ENCODE data around the gene NFIX. TPM values are rescaled to one million over a fixed set of nuclear protein-coding genes. Genes with fewer than 3 reads are reported as not detected.

NFIX gene
- total and polyA plus RNA-seq, 2 donors = 83.5 to 88.6 TPM

GRCh38 chr19:13122980-13123957 lies 128.0 kb downstream of the NFIX start:
- H3K4me3 ChIP-seq (ENCODE audit: low read depth, low read length) = no peak overlapping the region
- H3K27ac ChIP-seq (ENCODE audit: low read depth) = no peak overlapping the region
- no peak for DNase-seq (ENCODE audit: extremely low spot score)
- H3K36me3 ChIP-seq (ENCODE audit: insufficient read depth) = no peaks in the 10 kb centered on the region
- WGBS = 91% methylated on average over 20 of the region's 20 CpGs
- H3K4me1 ChIP-seq (ENCODE audit: insufficient read depth) = peaks cover 2% of the 10 kb centered on the region

GRCh38 chr19:13127051-13127450 lies 131.8 kb downstream of the NFIX start:
- Histone ChIP-seq H3K36me3 (ENCODE audit: insufficient read depth) (no peaks in the 10 kb centered on the region), H3K4me3 (ENCODE audit: low read depth, low read length) (no peak overlapping the region), H3K27ac (ENCODE audit: low read depth) (no peak overlapping the region), H3K4me1 (ENCODE audit: insufficient read depth) (no peaks in the 10 kb centered on the region)
- DNase-seq (ENCODE audit: extremely low spot score) = no peak
- 77% methylated on average over 9 of the region's 9 CpGs for WGBS

- Histone ChIP-seq H3K4me3 (ENCODE audit: low read depth, low read length) (no peak overlapping the region), H3K27ac (ENCODE audit: low read depth) (no peak overlapping the region), H3K4me1 (ENCODE audit: insufficient read depth) (no peaks in the 10 kb centered on the region), H3K36me3 (ENCODE audit: insufficient read depth) (no peaks in the 10 kb centered on the region)
- DNase-seq (ENCODE audit: extremely low spot score) = no peak
- WGBS = 90% methylated on average over 6 of the region's 6 CpGs
Measured at GRCh38 chr19:13127811-13128575, 132.7 kb downstream of the NFIX start.

DNA sequence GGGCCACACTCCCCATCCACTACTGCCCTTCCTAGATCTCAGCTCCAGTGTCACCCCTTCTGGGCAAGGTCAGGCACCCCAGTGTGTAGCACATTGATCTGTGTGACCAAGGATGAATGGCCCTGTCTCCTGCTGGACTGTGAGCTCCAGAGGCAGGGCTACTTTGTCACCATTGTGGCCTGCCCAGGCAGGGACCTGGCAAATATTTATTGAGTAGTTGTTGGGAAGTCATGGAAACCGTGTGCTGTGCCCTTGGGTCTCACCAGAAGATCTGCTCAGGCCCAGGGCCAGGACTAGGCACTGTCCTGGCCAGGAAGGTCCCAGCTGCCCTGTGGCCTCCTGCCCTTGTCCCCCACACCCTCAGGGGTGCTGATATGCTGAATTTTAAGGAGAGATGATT lies 133.3 kb downstream of the NFIX start:
- WGBS = 60% methylated on average over 1 of the region's 1 CpG
- Histone ChIP-seq H3K4me1 (ENCODE audit: insufficient read depth) (no peaks in the 10 kb centered on the region), H3K27ac (ENCODE audit: low read depth) (no peak overlapping the region), H3K4me3 (ENCODE audit: low read depth, low read length) (no peak overlapping the region), H3K36me3 (ENCODE audit: insufficient read depth) (no peaks in the 10 kb centered on the region)
- DNase-seq (ENCODE audit: extremely low spot score) = no peak

GRCh38 chr19:13129384-13129783 lies 134.1 kb downstream of the NFIX start:
- no peaks in the 10 kb centered on the region for H3K4me1 ChIP-seq (ENCODE audit: insufficient read depth)
- no peak overlapping the region for H3K27ac ChIP-seq (ENCODE audit: low read depth)
- 92% methylated on average over 9 of the region's 9 CpGs for WGBS
- DNase-seq (ENCODE audit: extremely low spot score) = no peak
- H3K4me3 ChIP-seq (ENCODE audit: low read depth, low read length) = no peak overlapping the region
- no peaks in the 10 kb centered on the region for H3K36me3 ChIP-seq (ENCODE audit: insufficient read depth)

GRCh38 chr19:13130886-13131490 lies 135.7 kb downstream of the NFIX start:
- H3K27ac ChIP-seq (ENCODE audit: low read depth) = no peak overlapping the region
- no peaks in the 10 kb centered on the region for H3K4me1 ChIP-seq (ENCODE audit: insufficient read depth)
- H3K36me3 ChIP-seq (ENCODE audit: insufficient read depth) = no peaks in the 10 kb centered on the region
- no peak for DNase-seq (ENCODE audit: extremely low spot score)
- no peak overlapping the region for H3K4me3 ChIP-seq (ENCODE audit: low read depth, low read length)
- WGBS = 93% methylated on average over 3 of the region's 3 CpGs

- H3K4me3 ChIP-seq (ENCODE audit: low read depth, low read length) = no peak overlapping the region
- no peak overlapping the region for H3K27ac ChIP-seq (ENCODE audit: low read depth)
- H3K36me3 ChIP-seq (ENCODE audit: insufficient read depth) = peaks cover 2% of the 10 kb centered on the region
- 83% methylated on average over 8 of the region's 8 CpGs for WGBS
- H3K4me1 ChIP-seq (ENCODE audit: insufficient read depth) = no peaks in the 10 kb centered on the region
- no peak for DNase-seq (ENCODE audit: extremely low spot score)
Measured at GRCh38 chr19:13132471-13133180, 137.4 kb downstream of the NFIX start.

- DNase-seq (ENCODE audit: extremely low spot score) = no peak
- 65% methylated on average over 12 of the region's 12 CpGs for WGBS
- no peak overlapping the region for H3K27ac ChIP-seq (ENCODE audit: low read depth)
- no peak overlapping the region for H3K4me3 ChIP-seq (ENCODE audit: low read depth, low read length)
- H3K36me3 ChIP-seq (ENCODE audit: insufficient read depth) = peaks cover 2% of the 10 kb centered on the region
- H3K4me1 ChIP-seq (ENCODE audit: insufficient read depth) = no peaks in the 10 kb centered on the region
Measured at GRCh38 chr19:13133241-13133870, 138.1 kb downstream of the NFIX start.

- WGBS = 93% methylated on average over 3 of the region's 3 CpGs
- DNase-seq (ENCODE audit: extremely low spot score) = no peak
- Histone ChIP-seq H3K4me1 (ENCODE audit: insufficient read depth) (no peaks in the 10 kb centered on the region), H3K36me3 (ENCODE audit: insufficient read depth) (peaks cover 2% of the 10 kb centered on the region), H3K4me3 (ENCODE audit: low read depth, low read length) (no peak overlapping the region), H3K27ac (ENCODE audit: low read depth) (no peak overlapping the region)
Measured at GRCh38 chr19:13134626-13135025, 139.4 kb downstream of the NFIX start.

- no peaks in the 10 kb centered on the region for H3K4me1 ChIP-seq (ENCODE audit: insufficient read depth)
- 95% methylated on average over 60 of the region's 60 CpGs for WGBS
- no peak overlapping the region for H3K27ac ChIP-seq (ENCODE audit: low read depth)
- H3K4me3 ChIP-seq (ENCODE audit: low read depth, low read length) = no peak overlapping the region
- H3K36me3 ChIP-seq (ENCODE audit: insufficient read depth) = peaks cover 2% of the 10 kb centered on the region
- no peak for DNase-seq (ENCODE audit: extremely low spot score)
Measured at GRCh38 chr19:13135068-13136062, 140.1 kb downstream of the NFIX start.

DNA sequence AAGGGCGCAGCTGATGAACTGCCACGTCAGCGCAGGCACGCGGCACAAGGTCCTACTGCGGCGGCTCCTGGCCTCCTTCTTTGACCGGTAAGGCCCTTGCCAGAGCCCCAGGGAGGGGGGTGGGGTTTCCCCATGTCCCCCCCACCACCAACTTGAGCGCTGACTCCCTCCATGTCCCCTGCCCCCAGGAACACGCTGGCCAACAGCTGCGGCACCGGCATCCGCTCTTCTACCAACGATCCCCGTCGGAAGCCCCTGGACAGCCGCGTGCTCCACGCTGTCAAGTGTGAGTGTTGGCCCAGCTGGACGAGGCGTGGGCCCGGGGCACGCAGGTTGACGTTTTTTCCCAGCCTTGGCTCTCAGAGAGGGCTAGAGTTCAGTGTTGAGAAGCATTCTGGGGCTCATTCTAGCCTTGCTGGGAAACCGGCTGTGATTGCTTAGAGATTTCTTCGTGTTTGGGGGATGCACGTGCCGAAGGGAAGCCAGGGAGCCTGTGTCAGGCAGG lies 142.1 kb downstream of the NFIX start:
- no peak for DNase-seq (ENCODE audit: extremely low spot score)
- Histone ChIP-seq H3K27ac (ENCODE audit: low read depth) (no peak overlapping the region), H3K4me3 (ENCODE audit: low read depth, low read length) (no peak overlapping the region), H3K4me1 (ENCODE audit: insufficient read depth) (no peaks in the 10 kb centered on the region), H3K36me3 (ENCODE audit: insufficient read depth) (peaks cover 2% of the 10 kb centered on the region)
- 89% methylated on average over 28 of the region's 28 CpGs for WGBS
